Esophagus squamous epithelium (tissue), 4 donors: ENCODE data around the gene UCKL1.
A peak's percentile ranks its signal among the peaks of the same experiment; 100 is the strongest.

Experiments used
- POLR2A ChIP-seq, 4 donors: fragments of 450-650 bp; IDR thresholded peaks; one replicate each; pipeline ENCODE4 v1.6.1; 2017; ENCODE audit warnings: antibody characterized with exemption in 4 of 4, mild to moderate bottlenecking in 4 of 4, moderate library complexity in 3 of 4
- TF ChIP-seq, protein P1 (sequence below), 6 experiments: fragments of 450-650 bp in 4 of 6; fragments of 200-600 bp in 2 of 6; sonication (generic) in 2 of 6; IDR thresholded peaks; one replicate each; pipeline ENCODE4 v1.5.1; 2016 to 2019; ENCODE audit warnings: antibody characterized with exemption in 6 of 6, mild to moderate bottlenecking in 4 of 6, moderate library complexity in 4 of 6

DNA sequence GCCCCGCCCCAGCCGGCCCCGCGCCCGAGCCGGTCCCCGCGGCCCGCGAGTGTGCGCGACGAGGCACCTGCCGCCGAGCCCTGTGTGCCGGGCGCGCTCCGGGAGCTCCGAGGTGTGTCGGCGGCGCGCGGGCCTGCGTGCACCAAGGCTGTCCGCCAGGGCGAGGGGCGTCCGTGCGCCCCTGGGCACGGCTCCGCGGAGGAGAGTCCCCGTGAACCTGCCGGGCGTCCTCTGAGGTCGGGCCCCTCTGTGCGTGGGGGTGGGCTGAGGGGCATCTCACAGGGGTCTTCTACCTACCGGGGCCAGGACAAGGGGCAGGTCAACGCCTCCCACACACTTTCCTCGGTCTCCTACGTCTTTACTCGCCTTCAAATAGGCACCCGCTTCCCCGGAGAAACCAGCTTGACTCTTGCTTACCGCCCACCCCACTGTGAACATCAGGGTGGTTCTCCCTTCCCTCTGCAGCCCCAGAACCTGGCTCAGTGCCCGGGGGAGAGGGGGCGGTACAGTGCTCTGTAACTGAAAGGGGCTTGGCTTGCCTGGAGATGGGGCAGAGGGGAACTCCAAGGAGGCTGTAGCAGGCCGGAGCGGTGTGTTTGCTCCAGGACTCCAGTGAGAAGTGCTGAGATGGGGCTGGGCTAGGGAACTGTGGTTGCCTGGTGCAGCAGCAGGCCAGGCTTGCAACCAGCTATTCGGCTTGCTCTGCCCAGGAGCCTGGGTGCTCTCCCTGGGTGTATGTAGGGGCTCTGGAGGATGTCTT lies 23.5 kb upstream of the UCKL1 start, which contains the start of gene SAMD10:
- TF ChIP-seq, protein P1, sequence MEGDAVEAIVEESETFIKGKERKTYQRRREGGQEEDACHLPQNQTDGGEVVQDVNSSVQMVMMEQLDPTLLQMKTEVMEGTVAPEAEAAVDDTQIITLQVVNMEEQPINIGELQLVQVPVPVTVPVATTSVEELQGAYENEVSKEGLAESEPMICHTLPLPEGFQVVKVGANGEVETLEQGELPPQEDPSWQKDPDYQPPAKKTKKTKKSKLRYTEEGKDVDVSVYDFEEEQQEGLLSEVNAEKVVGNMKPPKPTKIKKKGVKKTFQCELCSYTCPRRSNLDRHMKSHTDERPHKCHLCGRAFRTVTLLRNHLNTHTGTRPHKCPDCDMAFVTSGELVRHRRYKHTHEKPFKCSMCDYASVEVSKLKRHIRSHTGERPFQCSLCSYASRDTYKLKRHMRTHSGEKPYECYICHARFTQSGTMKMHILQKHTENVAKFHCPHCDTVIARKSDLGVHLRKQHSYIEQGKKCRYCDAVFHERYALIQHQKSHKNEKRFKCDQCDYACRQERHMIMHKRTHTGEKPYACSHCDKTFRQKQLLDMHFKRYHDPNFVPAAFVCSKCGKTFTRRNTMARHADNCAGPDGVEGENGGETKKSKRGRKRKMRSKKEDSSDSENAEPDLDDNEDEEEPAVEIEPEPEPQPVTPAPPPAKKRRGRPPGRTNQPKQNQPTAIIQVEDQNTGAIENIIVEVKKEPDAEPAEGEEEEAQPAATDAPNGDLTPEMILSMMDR (IDR thresholded peaks at IDR 0.05) = peak in 4 of 6 experiments; percentile 14 to 55 (median 42)
- no peak for TF ChIP-seq POLR2A (IDR thresholded peaks at IDR 0.05)
